Measurements from ENCODE around the gene MPRIP.

GRCh38 chr17:17060930-17061329 lies 18.7 kb downstream of the MPRIP start:
- TF ChIP-seq CTCF (IDR thresholded peaks at IDR 0.05) (no peak), POLR2A (IDR thresholded peaks at IDR 0.05) (no peak)

Measured in Peyer's patch (tissue), 4 donors.